GM19397 (cell line): ENCODE results near the gene UNC13A.

Source experiments
- ATAC-seq: cut with Tn5 transposase; IDR thresholded peaks from one replicate; pipeline ENCODE4 v1.9.1; 2021; ENCODE audit warnings: mild to moderate bottlenecking, moderate library complexity; ENCODE audit not compliant: unreplicated experiment

Gene UNC13A

GRCh38 chr19:17673937-17674799 lies 14.0 kb downstream of the UNC13A start:
- ATAC-seq = no peak

GRCh38 chr19:17671906-17672305 lies 16.2 kb downstream of the UNC13A start:
- ATAC-seq = no peak

- no peak for ATAC-seq
These were observed 18.7 kb downstream of the UNC13A start for GRCh38 chr19:17669419-17669818.

- no peak for ATAC-seq
These were observed 23.1 kb downstream of the UNC13A start for GRCh38 chr19:17665058-17665457.

- no peak for ATAC-seq
These were observed 28.2 kb downstream of the UNC13A start for GRCh38 chr19:17659996-17660395.

- no peak for ATAC-seq
These were observed 29.5 kb downstream of the UNC13A start for GRCh38 chr19:17658666-17659065.

- no peak for ATAC-seq
These were observed 29.9 kb downstream of the UNC13A start for GRCh38 chr19:17658240-17658639.

GRCh38 chr19:17656970-17657369 lies 31.2 kb downstream of the UNC13A start:
- no peak for ATAC-seq

GRCh38 chr19:17655751-17656472 lies 32.2 kb downstream of the UNC13A start:
- ATAC-seq = no peak

- no peak for ATAC-seq
These were observed 33.2 kb downstream of the UNC13A start for GRCh38 chr19:17654993-17655392.

- no peak for ATAC-seq
These were observed 35.5 kb downstream of the UNC13A start for GRCh38 chr19:17652627-17653026.

- ATAC-seq = no peak
These were observed 39.4 kb downstream of the UNC13A start for GRCh38 chr19:17648786-17649185.

GRCh38 chr19:17648097-17648660 lies 40.0 kb downstream of the UNC13A start:
- ATAC-seq = no peak

- ATAC-seq = no peak
These were observed 40.8 kb downstream of the UNC13A start for GRCh38 chr19:17647071-17648020.

- no peak for ATAC-seq
These were observed 41.7 kb downstream of the UNC13A start for GRCh38 chr19:17646441-17646840.

- ATAC-seq = no peak
These were observed 42.7 kb downstream of the UNC13A start for GRCh38 chr19:17645339-17645963.

GRCh38 chr19:17642656-17643055 lies 45.5 kb downstream of the UNC13A start:
- ATAC-seq = no peak

GRCh38 chr19:17641846-17642245 lies 46.3 kb downstream of the UNC13A start:
- no peak for ATAC-seq

GRCh38 chr19:17641181-17641580 lies 47.0 kb downstream of the UNC13A start:
- ATAC-seq = no peak

GRCh38 chr19:17633700-17634099 lies 54.5 kb downstream of the UNC13A start:
- ATAC-seq = no peak
